Hepatocyte (in vitro differentiated cells): ENCODE results near the gene SYNJ1. TPM values are rescaled to one million over a fixed set of nuclear protein-coding genes. Genes with fewer than 3 reads are reported as not detected.

Experiments used
- DNase-seq: peaks from one replicate; pipeline ENCODE4 v3.0.0-alpha.2; 2016; ENCODE audit warnings: low spot score
- H2AFZ ChIP-seq: fragments of 200-600 bp; sonication (generic); 2 replicates; pipeline ENCODE4 v1.6.0; 2016; ENCODE audit warnings: antibody characterized with exemption, mild to moderate bottlenecking
- H3K27ac ChIP-seq: fragments of 200-600 bp; sonication (generic); 2 replicates; pipeline ENCODE4 v1.5.1; 2016; ENCODE audit warnings: mild to moderate bottlenecking
- H3K27me3 ChIP-seq: fragments of 200-600 bp; sonication (generic); 2 replicates; pipeline ENCODE4 v1.6.1; 2016
- H3K36me3 ChIP-seq: fragments of 200-600 bp; sonication (generic); replicated peaks from 2 replicates; pipeline ENCODE4 v1.5.1; 2016; ENCODE audit warnings: low read depth; ENCODE audit not compliant: insufficient read depth
- H3K4me1 ChIP-seq: fragments of 200-600 bp; sonication (generic); 2 replicates; pipeline ENCODE4 v1.5.1; 2016; ENCODE audit warnings: mild to moderate bottlenecking, moderate library complexity; ENCODE audit not compliant: insufficient read depth
- H3K4me2 ChIP-seq: fragments of 200-600 bp; sonication (generic); 2 replicates; pipeline ENCODE4 v1.6.0; 2016
- H3K4me3 ChIP-seq: fragments of 200-600 bp; sonication (generic); 2 replicates; pipeline ENCODE4 v1.5.1; 2016; ENCODE audit warnings: mild to moderate bottlenecking
- H3K79me2 ChIP-seq: fragments of 200-600 bp; sonication (generic); 2 replicates; pipeline ENCODE4 v1.6.0; 2017; ENCODE audit warnings: mild to moderate bottlenecking
- H3K9me2 ChIP-seq: fragments of 200-600 bp; sonication (generic); replicated peaks from 2 replicates; pipeline ENCODE4 v1.6.0; 2017; ENCODE audit warnings: mild to moderate bottlenecking; ENCODE audit not compliant: insufficient read depth
- H3K9me3 ChIP-seq: fragments of 200-600 bp; sonication (generic); 2 replicates; pipeline ENCODE4 v1.5.1; 2016; ENCODE audit warnings: low read depth, mild to moderate bottlenecking
- H4K20me1 ChIP-seq: fragments of 200-600 bp; sonication (generic); 2 replicates; pipeline ENCODE4 v1.6.0; 2016; ENCODE audit warnings: mild to moderate bottlenecking; ENCODE audit not compliant: insufficient read depth, poor library complexity, severe bottlenecking
- EZH2 ChIP-seq: fragments of 200-600 bp; sonication (generic); IDR thresholded peaks from 2 replicates; pipeline ENCODE4 v1.6.1; 2016; ENCODE audit warnings: antibody characterized with exemption, mild to moderate bottlenecking, borderline replicate concordance
- EZH2phosphoT487 ChIP-seq: fragments of 200-600 bp; sonication (generic); IDR thresholded peaks from one replicate; pipeline ENCODE4 v1.6.1; 2018; ENCODE audit warnings: antibody characterized with exemption, mild to moderate bottlenecking, low read depth, moderate library complexity; ENCODE audit not compliant: unreplicated experiment, severe bottlenecking
- WGBS: methylation state at CpG from one replicate; pipeline ENCODE4 v1.1.6; 2016; ENCODE audit warnings: low lambda C conversion rate; ENCODE audit errors: missing lambda C conversion rate; 5-methylcytosine and 5-hydroxymethylcytosine counted together
- polyA plus RNA-seq: library from polyadenylated mRNA; unstranded; fragments of >200 nt; fragmentation: Nextera tagmentation; extraction: Ambion mirVana; gene quantifications from 2 replicates; pipeline ENCODE4 v1.2.1, GENCODE V29; 2016
- total RNA-seq: library from RNA; depleted of rRNA; stranded (reverse); fragments of >200 nt; gene quantifications from 2 replicates; pipeline ENCODE4 v1.2.3, GENCODE V29; 2014
- TF ChIP-seq, protein P1 (sequence below): fragments of 200-600 bp; sonication (generic); IDR thresholded peaks from 2 replicates; pipeline ENCODE4 v1.5.1; 2016; ENCODE audit warnings: antibody characterized with exemption, mild to moderate bottlenecking; ENCODE audit not compliant: poor library complexity

The SYNJ1 gene
- total and polyA plus RNA-seq, 2 experiments from 2014 or later, result 3.9 to 8.9 TPM

- H3K9me3 ChIP-seq, result no peaks in the 10 kb centered on the region
- H3K27ac ChIP-seq, result no peak overlapping the region
- H3K4me1 ChIP-seq, result peaks cover 11% of the 10 kb centered on the region
- H3K4me3 ChIP-seq, result no peak overlapping the region
- H3K9me2 ChIP-seq, result no peaks in the 10 kb centered on the region
- H3K4me2 ChIP-seq, result no peak overlapping the region
- H4K20me1 ChIP-seq, result no peaks in the 10 kb centered on the region
- no peaks in the 10 kb centered on the region for H3K27me3 ChIP-seq
- no peak overlapping the region for H2AFZ ChIP-seq
- 83% methylated on average over 11 of the region's 11 CpGs for WGBS
- no peak for DNase-seq
- no peaks in the 10 kb centered on the region for H3K36me3 ChIP-seq
- no peaks in the 10 kb centered on the region for H3K79me2 ChIP-seq
- TF ChIP-seq, protein P1, sequence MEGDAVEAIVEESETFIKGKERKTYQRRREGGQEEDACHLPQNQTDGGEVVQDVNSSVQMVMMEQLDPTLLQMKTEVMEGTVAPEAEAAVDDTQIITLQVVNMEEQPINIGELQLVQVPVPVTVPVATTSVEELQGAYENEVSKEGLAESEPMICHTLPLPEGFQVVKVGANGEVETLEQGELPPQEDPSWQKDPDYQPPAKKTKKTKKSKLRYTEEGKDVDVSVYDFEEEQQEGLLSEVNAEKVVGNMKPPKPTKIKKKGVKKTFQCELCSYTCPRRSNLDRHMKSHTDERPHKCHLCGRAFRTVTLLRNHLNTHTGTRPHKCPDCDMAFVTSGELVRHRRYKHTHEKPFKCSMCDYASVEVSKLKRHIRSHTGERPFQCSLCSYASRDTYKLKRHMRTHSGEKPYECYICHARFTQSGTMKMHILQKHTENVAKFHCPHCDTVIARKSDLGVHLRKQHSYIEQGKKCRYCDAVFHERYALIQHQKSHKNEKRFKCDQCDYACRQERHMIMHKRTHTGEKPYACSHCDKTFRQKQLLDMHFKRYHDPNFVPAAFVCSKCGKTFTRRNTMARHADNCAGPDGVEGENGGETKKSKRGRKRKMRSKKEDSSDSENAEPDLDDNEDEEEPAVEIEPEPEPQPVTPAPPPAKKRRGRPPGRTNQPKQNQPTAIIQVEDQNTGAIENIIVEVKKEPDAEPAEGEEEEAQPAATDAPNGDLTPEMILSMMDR, result no peak
- TF ChIP-seq EZH2 (no peak), EZH2phosphoT487 (no peak)
Observed at GRCh38 chr21:32595431-32595830, 132.4 kb downstream of the SYNJ1 start.

- no peak overlapping the region for H3K4me2 ChIP-seq
- H3K79me2 ChIP-seq, result no peaks in the 10 kb centered on the region
- H3K9me3 ChIP-seq, result no peaks in the 10 kb centered on the region
- no peak overlapping the region for H3K4me3 ChIP-seq
- peaks cover 11% of the 10 kb centered on the region for H3K4me1 ChIP-seq
- H2AFZ ChIP-seq, result no peak overlapping the region
- H3K27me3 ChIP-seq, result no peaks in the 10 kb centered on the region
- H4K20me1 ChIP-seq, result no peaks in the 10 kb centered on the region
- no peaks in the 10 kb centered on the region for H3K36me3 ChIP-seq
- TF ChIP-seq EZH2 (no peak), EZH2phosphoT487 (no peak)
- TF ChIP-seq, protein P1, result no peak
- peak overlapping the region; percentile 56 for H3K27ac ChIP-seq
- 89% methylated on average over 7 of the region's 8 CpGs for WGBS
- H3K9me2 ChIP-seq, result no peaks in the 10 kb centered on the region
- no peak for DNase-seq
Observed at GRCh38 chr21:32593690-32594089, 134.1 kb downstream of the SYNJ1 start.

GRCh38 chr21:32592929-32593502 is 134.8 kb downstream of the SYNJ1 start:
- H3K27ac ChIP-seq, result peak overlapping the region; percentile 56
- peak; percentile 33 for DNase-seq
- no peak overlapping the region for H2AFZ ChIP-seq
- 25% methylated on average over 10 of the region's 10 CpGs for WGBS
- H3K79me2 ChIP-seq, result no peaks in the 10 kb centered on the region
- H3K4me1 ChIP-seq, result peaks cover 11% of the 10 kb centered on the region
- H3K36me3 ChIP-seq, result no peaks in the 10 kb centered on the region
- H4K20me1 ChIP-seq, result no peaks in the 10 kb centered on the region
- H3K4me2 ChIP-seq, result peak overlapping the region; percentile 41
- no peaks in the 10 kb centered on the region for H3K27me3 ChIP-seq
- no peak for TF ChIP-seq EZH2
- no peak for TF ChIP-seq EZH2phosphoT487
- TF ChIP-seq, protein P1, result no peak
- no peaks in the 10 kb centered on the region for H3K9me2 ChIP-seq
- H3K9me3 ChIP-seq, result no peaks in the 10 kb centered on the region
- H3K4me3 ChIP-seq, result no peak overlapping the region

- Histone ChIP-seq H4K20me1 (no peaks in the 10 kb centered on the region), H2AFZ (no peak overlapping the region), H3K9me3 (no peaks in the 10 kb centered on the region), H3K36me3 (no peaks in the 10 kb centered on the region), H3K27me3 (no peaks in the 10 kb centered on the region), H3K4me3 (no peak overlapping the region), H3K9me2 (no peaks in the 10 kb centered on the region), H3K27ac (no peak overlapping the region), H3K4me1 (peaks cover 11% of the 10 kb centered on the region), H3K79me2 (no peaks in the 10 kb centered on the region), H3K4me2 (no peak overlapping the region)
- no peak for DNase-seq
- TF ChIP-seq EZH2phosphoT487, result no peak
- TF ChIP-seq, protein P1, result no peak
- TF ChIP-seq EZH2, result no peak
- WGBS, result 82% methylated on average over 2 of the region's 4 CpGs
Observed at GRCh38 chr21:32590130-32590529, 137.7 kb downstream of the SYNJ1 start.
